Measurements from ENCODE around the gene CARD19.
A peak's percentile ranks its signal among the peaks of the same experiment; 100 is the strongest.

The CARD19 gene

DNA sequence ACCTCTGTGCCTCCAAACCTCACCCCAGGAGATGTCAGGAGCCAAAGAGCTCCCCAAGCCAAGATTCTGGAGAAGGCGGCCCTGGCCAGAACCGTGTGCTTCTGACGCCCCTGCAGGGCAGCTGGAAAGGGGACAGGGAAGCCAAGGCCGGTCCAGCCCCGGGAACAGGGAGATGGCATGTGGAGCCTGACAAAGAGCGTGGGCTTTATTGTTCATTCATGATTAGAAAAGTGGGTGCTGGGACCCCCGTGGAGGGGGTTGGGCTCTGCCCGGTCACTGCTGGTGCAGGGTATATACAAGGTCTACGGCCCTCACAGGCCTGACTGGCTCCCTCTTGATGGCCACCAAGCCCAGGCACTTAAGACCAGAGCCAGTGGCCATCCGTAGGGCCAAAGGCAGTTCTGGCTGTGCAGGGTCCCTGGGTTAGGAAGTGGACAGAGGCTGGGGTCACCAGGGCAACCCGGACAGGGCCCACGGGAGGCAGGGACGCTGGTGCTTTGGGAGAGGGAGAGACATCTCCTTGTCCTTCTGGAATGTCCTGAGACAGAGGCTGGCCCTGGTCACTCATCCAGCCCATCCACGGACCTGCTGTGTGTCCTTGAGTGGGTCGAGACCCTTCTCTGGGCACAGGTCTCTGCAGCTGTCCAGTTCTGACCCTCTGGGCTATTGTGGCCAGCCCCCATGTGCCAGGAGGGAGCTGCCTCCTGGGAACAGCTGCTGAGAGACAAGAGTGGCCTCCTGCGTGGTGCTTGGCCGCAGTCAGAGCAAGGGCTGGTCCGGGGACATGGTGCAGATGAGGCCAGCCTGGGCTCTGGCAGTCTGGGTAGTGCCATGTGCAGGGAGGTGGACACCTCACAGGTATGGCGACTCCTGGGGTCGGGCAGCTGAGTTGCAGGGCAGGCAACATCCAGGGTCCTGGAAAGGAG is 25.6 kb downstream of the CARD19 start:
- DNase-seq: no peak

DNA sequence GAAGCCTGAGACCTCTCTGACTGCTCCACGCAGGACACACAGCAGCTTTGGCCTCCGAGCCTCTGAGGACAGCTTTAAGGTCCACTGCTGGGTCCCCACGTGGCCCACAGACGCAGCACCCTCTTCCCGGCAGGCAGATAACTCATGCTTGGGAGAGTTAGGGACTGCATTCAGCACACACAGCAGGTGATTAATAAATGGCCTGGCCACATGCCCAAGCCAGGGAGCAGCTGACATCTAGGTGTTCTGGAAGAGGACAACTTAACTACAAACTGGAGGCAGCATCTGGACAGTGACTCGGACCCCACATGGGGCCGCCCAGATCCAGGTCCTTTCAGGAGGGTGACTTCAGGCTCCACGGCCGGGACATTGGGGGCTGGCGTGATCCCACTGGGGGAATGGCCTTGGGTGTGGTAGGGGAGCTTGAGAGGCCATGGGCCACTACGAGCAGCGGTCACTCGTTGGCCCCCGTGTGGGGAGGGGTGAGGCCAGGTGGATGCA is 26.8 kb downstream of the CARD19 start:
- no peak for DNase-seq

DNA sequence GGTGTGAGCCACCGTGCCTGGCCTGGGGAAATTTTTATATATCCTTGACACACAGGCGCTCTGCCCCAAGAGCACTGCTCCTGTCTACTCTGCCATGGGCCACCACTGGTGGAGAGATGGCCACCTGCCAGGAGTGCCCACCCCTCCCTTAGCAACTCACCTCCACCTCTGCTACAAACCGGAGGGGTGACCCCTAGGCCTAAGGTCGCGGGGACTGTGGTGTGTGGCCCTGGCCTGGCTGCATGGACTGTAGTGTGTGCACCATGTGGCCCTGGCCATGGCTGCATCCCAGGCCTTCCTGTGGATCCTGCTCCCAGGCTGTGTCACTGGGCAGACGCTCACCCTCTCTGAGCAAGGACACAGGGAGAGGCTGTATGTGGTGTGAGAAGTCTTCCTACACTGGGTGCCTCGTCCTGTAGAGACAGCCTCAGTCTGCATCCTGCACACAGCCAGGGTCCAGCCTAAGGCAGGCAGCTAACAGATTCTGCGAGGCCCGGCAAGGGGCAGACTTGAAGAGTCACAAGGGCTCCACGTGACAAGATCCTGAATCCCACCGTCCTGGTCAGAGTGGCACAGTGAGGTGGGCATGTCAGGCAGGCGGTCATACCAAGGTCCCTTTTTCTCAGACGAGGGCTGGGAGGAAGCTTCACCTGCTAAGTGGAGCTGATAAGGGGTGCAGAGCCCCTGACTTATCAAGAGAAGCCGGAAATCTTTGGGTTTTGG is 27.7 kb downstream of the CARD19 start:
- DNase-seq: no peak

DNA sequence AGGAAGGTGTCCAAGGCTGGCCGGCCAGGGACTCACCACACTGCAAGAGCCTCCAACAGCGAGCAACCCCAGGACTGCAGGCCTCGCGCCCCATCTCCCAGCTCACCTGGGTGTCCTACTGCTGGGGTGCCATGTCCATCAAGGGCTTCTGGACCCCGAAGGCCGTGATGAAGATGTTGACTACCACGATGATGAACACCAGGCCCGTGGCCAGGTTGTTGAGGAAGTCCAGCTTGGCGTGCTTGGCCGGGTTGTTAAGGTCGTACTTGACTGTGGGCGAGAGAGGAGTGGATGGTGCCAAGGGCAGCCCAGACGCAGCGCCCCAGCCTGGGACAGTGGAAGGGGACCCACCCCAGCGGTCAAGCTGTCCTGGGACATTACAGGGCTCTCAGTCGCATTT is 28.8 kb downstream of the CARD19 start:
- no peak for DNase-seq

DNA sequence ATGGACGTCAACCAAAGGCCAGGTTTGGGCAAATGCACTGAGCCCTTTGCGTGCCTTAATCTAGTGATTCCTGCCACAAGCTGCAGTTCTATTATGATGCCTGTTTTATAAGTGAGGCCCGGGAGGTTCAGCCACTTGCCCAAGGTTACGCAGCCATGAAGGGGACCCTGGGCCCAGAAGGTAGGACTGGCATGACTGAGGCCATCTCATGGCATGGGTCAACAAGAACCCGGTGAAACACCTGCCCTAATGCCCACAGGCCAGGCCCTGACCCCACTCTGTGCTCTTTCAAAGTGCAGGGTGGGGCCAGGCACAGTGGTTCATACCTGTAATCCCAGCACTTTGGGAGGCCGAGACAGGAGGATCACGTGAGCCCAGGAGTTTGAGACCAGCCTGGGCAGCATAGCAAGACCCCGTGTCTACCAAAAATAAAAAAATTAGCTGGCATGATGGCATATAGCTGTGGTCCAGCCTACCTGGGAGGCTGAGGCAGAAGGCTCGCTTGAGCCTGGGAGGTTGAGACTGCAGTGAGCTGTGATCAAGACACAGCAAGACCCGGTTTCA is 29.4 kb downstream of the CARD19 start:
- no peak for DNase-seq

DNA sequence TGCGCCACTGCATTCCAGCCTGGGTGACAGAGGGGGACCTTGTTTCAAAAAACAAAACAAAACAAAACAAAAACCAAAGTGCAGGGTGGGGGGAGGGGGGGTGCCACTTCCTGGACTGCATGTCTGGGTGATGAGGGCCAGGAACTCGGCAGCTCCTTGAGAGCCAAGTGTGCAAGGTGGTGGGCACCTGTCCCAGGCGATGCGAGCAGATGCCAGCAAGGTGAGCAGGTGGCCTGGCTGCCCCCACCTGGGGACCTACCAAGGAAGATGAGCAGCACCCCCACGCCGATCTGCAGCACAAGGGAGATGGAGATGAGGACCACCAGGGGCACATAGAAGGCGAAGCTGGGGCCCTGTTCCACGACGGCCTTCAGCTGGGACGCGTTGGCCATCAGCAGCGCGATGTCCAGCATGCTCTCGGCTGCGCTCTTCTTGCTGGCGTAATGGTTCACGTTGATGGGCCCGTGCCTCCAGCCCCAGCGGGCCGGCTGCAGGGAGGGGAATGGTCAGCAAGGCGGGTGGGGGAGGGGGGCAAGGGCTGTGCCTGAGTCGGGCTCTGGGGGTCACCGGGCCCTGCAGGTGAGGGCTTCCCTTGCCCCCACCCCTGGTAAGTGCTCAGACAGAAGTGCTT is 30.2 kb downstream of the CARD19 start:
- DNase-seq: no peak

DNA sequence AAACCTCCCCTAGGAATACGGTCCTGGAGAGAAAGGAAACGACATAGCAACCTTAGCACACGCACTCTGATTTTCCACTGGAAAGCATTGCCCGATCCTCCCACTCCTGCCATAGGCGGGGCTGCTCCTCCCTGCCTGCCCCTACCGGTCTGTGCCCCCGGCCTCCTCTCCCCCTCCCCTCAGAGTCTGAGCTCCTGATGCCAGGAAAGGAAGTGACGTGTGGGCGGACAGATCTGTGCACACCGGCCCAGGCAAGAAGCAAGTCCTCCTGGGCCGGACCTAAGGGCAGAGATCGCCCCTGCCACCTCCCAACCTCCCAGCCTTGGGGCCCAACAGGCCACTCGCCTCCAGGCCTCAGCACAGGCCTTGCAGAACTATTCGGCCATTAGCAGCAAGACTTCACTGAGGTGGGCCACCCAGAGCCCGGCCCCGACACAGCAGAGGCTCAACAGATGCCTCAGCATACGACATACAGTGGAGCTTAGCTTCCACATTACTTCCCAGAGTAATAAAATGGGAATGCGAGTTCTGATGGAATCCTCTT is 30.9 kb downstream of the CARD19 start:
- DNase-seq: no peak

DNA sequence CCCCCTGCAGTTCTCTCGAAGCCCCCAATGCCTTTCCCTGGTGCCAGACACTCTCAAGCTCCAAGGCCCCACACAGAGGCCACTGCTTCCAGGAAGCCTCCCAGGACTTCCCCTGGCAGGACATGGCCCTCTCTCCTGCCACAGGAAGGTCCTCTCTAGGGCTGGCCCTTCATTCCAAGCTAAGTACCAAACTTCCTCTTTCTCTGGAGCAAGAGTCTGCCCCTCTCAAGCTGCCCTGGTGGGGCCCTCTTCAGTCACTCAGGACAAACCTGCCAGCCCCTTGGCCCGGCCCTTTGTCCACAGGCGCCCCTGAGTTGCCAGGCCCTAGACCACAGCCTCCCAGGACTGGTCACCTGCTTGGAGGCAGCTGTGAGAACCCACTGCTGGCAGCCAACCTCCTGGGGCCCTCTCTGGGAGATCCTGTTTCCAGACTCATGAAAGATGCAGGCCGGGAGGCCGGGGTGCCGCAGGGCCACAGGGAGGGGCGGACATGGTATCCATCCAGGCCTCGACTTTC is 31.4 kb downstream of the CARD19 start:
- DNase-seq: no peak

DNA sequence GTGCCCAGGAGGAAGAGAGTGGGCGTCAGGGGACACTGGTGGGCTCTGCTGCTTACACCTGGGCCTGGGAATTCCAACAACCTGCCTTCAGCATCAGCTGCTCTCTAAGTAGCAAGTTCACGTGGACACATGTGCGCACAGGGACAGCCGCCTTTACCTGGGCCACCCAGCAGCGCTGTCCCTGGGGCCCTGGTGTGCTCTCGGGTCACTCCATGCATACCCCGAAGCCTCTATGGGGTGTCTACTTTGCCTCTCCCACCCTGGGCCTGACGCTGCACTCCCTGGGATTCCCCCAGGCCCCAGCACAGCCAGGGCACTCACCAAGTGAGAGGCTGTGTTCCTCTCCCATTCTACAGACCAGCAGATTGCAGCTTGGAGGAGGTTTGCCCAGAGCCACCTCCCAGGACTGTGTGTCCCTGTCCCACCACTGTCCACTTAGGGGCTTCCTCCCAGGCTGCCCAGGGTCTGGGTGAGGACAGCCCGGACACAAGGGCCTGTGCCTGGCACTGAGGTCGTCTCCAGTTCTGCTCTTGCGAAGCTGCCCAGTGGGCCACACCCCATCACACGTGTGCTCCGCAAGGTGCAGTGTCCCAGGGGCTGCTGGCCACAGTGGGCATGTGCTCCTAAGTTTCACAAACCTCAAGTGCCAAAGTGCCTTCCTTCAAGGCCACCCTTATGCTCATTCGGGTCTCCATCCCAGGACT is 32.1 kb downstream of the CARD19 start:
- DNase-seq: no peak

DNA sequence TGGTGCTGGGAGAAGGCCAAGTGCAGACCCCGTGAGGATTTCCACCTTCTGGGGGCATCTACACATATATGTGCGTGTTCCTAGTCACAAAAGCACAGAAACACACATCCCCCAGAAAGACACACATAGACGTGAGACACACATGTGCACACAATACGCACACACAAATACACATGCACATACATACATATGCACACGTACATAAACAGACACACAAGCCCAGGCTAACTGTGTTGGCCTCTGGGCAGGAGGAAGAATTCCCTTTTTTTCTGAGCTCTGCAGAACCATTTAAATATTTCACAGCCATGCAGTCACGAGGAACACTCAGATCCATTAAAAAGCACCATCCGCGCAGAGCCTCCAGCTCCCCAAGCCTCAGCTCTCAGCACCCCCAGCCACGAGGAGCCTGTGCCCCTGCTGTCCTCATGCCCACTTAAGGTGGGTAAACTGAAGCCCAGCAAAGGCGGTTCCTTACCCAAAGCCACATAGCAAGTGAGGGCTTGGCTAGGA is 32.8 kb downstream of the CARD19 start:
- DNase-seq: no peak

DNA sequence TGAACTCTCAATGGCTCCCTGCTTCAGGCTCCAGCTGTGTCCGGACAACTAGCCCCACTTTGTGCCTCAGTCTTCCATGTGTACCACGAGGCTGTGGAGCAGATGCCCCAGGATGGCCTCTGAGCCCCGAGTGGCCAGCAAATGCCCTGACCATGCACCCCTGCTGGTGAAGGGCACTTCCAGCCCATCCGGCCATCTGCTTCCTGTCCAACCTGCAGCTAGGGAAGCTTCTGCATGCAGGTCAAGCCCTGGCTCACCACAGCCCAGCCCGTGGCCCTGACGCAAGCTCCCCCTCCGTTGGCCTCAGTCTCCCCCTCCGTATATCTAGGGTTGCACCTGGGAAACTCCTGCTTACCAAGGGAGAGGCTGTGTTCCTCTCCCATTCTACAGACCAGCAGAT is 33.3 kb downstream of the CARD19 start:
- DNase-seq: no peak

DNA sequence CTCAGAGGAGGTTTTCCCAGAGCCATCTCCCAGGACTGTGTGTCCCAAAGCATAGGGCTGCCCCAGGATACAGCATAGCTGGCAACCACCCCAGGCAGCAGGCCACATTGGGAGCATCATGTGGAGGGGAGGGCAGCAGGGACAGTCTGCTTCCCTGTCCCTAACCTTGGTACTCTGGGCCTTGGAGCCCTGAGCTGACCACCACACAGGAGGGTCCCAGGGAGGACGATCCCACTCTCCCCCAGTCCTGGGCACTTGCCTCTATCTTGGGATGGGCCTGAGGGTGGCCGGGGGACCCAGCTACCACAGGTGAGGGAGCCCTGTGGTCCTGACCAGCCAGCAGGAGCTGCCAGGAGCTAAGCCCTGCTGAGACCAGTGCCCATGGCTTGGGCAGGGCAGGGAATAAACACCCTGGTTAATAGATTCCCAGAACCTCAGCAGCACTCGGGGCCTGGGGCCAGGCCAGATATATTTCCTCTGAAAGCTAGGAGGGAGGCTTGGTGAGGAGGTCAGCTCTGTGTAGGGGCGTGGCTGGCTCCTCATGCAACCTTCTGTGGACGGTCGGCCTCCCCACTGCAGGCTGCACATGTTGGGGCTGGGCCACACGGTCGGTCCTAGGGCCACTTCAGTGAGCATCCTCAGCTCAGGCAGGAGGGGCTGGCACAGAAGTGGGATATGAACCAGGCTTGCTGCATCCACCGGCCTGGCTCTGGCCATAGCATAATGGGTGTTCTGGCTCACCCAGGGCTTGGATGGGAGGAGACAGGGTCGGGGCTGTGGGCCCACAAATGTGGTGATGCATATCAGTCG is 33.9 kb downstream of the CARD19 start:
- no peak for DNase-seq

DNA sequence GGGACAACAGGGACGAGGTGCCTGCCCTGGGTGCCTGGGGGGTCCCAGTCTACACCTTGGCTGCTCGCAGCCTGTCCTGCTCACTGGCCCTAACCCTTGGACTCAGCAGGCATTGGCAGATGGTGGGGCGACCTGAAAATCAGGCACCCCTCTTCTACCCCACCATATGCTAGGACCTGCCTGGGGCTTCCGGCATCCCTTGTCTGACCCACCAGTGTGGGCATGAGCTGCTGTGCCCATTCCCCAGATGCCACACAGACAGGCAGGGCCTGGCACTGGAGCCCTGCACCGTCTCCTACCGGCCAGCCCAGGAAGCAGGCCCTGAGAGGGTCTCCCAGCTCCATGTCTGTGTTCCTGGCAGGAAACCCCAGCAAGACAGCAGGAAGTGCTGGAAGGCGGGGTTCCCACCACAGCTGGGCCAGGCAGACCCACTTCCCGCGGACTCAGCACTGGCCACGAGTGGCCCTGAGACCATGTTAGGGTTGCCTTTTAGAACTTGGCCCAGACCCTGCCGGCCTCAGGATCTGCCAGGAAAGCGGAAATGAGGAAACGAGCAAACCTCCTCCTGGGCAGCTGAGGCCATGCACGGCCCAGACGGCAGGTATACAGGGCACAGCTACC is 35.0 kb downstream of the CARD19 start:
- DNase-seq: no peak

DNA sequence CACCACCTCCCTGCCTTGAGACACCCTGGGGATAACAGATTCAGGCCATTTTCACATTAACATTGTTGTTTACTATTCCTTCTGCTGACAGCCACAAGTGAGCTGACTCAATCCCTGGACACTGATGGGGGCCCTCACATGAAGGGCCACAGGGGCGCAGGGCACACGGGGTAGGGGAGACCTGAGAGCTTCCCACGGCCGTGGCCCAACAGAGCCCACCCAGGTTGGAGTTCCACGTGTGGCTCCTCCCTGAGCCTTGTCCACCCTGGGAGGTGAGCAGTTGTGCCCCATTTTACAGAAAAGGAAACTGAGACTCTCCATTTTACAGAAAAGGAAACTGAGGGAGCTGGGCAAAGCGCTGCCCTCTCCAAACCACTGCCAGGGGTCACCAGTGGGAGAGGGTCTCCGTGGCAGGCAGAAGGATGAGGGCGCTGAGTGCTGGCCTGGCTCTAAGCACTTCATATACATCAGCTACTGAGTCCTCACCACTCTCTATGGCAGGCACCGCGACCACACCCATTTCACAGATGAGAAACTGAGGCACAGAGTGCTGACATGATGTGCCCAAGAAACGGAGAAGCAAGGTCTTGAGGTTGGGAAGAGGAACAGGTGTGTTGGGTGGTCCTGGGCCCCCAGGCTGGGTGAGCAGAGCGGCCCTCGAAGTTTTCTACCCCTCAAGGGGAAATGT is 35.7 kb downstream of the CARD19 start:
- DNase-seq: no peak

DNA sequence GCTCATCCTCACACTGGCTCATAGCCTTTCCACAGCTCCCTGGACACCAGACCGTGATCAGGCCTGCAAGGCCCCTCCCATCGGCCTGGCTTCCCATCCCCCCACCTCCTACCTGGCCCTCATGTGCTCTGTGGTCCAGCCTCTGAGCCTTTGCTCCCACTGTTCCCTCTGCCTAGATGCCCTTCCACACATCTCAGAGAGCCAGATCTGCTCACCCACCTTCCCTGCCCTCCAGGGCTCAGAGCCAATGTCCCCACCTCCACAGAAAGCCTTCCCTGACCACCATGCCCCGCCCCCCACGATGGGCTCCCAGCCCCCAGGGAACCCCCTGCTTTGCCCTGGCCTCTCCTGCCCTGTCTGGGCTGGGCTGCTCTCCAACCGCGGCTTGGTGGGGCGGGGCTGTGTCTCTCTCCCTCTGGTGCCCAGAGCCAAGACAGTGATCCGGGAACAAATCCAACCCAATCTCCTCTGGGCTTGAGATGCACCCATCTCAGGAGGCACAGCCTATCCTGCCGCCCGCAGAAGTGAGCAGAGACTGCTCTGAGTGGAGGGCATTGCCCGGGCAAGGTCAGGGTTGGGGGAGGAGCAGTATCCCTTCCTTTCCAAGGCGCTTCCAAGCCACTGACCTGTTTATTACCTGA is 36.4 kb downstream of the CARD19 start:
- no peak for DNase-seq

DNA sequence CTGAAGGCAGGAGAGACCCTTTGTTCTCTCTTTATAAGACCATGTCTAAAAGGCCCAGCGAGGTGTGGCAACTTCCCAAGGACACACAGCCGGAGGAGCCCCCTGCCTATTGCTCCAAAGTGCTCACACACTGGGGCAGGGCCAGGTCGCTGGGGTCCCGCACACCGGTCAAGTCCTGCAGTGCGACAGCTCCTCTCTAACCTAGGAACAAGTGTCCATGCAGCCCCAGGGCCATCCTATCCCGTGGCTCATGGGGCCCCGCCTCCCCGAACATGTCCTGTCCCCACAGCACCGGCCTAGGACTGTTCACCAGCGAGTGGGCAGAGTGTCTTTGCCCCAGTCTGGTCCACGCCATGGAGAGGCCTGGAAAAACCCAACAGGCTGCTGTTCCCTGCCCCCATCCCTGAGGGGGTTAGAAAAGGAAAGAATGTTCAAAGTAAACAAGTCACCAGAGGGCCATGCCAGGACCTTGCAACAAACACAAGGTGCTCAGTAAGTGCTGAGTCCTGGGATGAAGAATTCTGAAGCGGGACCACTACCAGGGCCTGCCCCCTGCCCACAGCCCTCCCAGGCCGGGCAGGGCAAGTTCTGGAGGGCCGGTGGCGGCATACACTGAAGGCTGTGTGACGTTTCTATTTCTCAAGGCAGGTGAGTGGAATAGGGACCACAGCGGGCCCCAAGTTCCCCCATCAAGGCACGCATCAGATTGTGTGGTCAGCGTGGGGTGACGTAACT is 37.1 kb downstream of the CARD19 start:
- DNase-seq: no peak

DNA sequence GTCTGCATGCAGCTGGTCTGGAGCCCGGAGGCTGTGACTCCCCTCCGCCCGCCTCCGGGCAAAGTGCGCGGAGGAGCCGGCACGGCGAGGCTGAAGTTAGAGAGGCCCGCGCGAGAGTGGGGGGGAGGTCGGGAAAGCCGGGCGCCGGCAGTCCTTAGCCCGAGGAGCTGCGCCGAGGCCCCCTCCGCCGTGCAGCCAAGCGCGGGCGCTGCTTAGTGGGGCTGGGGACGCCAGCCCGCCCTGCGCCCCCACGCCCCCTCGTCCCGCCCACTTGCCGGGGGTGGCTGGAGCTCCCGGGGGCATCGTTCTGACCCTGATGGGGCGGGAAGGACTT is 37.6 kb downstream of the CARD19 start:
- DNase-seq: peak; percentile 74

DNA sequence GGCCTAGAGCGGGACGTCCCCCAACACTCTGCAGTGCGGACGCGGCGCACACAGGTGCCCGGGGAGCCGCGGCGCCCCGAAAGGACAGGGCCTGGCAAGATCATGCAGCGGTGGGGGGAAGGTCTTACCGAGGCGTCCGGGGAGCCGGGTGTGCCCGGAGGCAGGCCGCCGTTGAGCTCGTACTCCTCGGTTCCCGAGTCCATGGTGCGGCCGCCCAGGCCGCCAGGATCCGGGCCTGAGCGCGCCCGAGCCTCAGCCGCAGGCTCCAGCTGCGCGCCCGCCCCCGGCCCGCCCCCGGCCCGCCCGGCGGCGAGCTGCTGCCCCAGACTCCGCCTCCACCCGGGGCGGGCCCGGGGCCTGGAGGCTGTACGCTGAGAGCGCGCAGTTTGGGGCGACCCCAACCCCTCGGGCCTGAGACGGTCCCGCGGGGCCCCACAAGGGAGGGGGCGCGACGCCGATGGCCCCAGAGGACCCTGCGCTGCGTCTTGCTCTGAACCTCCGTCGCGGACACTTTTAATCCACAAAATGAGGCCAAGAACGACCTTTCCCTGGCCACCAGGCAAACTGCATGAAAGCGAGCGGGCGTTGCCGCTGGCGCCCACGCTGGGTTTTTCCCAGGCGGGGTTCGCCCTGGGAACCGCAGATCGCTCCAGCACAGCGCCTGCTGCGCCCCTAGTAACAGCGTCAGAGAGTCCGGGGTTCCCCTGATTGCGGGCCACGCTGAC is 38.2 kb downstream of the CARD19 start, which contains the start of gene NINJ1:
Gene NINJ1, minus strand, starts transcription at position 237 of the 725 bp plus-strand sequence. Its CDS starts 34 bp downstream, at position 203.
- DNase-seq: peak; percentile 51

Measured in HCEC 1CT (cell line).